ENCODE measurements around the gene NLRP12.

DNA sequence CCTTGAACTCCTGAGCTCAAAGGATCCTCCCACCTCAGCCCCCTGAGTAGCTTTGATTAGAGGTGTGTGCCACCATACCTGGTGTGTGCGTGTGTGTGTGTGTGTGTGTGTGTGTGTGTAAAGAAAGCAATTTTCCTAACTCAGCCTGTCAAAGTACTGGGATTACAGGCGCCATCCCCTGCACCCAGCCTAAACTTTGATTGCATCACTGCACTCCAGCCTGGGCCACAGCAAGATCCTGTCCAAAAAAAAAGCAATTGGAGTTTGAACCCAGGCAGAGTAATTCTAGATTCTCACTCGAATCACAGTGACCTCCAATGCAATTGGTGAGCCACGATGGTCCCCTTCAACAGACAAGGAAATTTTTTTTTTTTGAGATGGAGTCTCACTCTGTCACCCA lies 29.1 kb downstream of the NLRP12 start:
- TF ChIP-seq POLR2A (IDR thresholded peaks at IDR 0.05), result no peak
- TF ChIP-seq, protein P1, sequence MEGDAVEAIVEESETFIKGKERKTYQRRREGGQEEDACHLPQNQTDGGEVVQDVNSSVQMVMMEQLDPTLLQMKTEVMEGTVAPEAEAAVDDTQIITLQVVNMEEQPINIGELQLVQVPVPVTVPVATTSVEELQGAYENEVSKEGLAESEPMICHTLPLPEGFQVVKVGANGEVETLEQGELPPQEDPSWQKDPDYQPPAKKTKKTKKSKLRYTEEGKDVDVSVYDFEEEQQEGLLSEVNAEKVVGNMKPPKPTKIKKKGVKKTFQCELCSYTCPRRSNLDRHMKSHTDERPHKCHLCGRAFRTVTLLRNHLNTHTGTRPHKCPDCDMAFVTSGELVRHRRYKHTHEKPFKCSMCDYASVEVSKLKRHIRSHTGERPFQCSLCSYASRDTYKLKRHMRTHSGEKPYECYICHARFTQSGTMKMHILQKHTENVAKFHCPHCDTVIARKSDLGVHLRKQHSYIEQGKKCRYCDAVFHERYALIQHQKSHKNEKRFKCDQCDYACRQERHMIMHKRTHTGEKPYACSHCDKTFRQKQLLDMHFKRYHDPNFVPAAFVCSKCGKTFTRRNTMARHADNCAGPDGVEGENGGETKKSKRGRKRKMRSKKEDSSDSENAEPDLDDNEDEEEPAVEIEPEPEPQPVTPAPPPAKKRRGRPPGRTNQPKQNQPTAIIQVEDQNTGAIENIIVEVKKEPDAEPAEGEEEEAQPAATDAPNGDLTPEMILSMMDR (IDR thresholded peaks at IDR 0.05), result no peak

Measured in lower leg skin (tissue), 3 donors.